WERI-Rb-1 (cell line): ENCODE data around the gene HNRNPU.

ENCODE experiments used
- DNase-seq: peaks from one replicate; pipeline ENCODE4 v3.0.0-alpha.2; 2020
- H3K27ac ChIP-seq: fragments of 250-450 bp; sonication (Bioruptor Pico); 2 replicates; pipeline ENCODE4 v1.5.1; 2020; ENCODE audit warnings: mild to moderate bottlenecking, moderate library complexity
- H3K27me3 ChIP-seq: fragments of 250-450 bp; sonication (Bioruptor Pico); 2 replicates; pipeline ENCODE4 v1.5.1; 2021; ENCODE audit warnings: mild to moderate bottlenecking, low read depth, moderate library complexity; ENCODE audit not compliant: insufficient read depth, severe bottlenecking
- H3K36me3 ChIP-seq: fragments of 250-450 bp; sonication (Bioruptor Pico); 2 replicates; pipeline ENCODE4 v1.5.1; 2020; ENCODE audit warnings: mild to moderate bottlenecking, moderate library complexity
- H3K4me3 ChIP-seq: 2 replicates; pipeline ENCODE4 v1.5.1; 2011; ENCODE audit warnings: low read depth, mild to moderate bottlenecking, control low read depth, low read length
- H3K9me3 ChIP-seq: fragments of 250-450 bp; sonication (Bioruptor Pico); 2 replicates; pipeline ENCODE4 v1.5.1; 2021; ENCODE audit warnings: mild to moderate bottlenecking, moderate library complexity; ENCODE audit not compliant: severe bottlenecking
- TF ChIP-seq, protein P1 (sequence below): IDR thresholded peaks from 2 replicates; pipeline ENCODE4 v1.5.1; 2011; ENCODE audit warnings: low read depth, mild to moderate bottlenecking, control low read depth, inconsistent platforms, low read length

HNRNPU gene

DNA sequence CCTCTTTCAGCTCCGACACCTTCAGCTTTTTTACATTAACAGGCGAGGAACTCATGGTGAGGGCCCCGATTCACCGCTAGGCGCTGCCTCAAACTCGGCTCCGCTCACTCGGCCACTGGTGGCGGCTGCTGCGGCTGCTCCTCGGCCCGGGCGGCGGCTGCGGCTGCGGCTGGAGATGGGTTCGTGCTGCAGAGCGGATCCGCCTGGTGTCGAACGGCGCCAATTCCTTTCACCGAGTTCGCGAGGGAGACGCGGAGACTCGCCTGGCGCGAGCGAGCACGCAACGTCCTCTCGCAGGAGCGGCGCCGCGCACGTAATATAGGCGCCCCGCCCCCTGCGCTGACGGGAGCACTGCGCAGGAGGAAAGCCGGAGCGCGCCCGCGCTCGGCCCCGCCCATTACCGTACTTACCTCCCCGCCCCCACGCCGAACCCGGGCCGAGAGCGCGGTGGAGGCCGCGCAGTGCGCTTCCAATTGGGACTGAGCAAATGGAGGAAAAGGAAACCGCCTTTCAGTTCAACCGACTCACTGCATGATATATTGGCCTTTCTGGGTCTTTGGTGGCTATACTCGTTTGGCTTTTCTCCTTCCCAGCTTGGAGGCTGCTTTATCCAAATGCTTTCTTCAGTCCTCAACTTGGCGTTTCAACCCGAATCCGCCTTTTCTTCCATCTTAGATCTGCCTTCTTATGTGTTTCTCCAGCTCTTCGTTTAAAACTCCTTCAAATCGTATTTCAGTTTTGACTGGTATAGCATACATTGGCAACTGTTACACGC lies at the start of gene HNRNPU:
HNRNPU (minus strand) TSS at position 291 of the 775 bp plus-strand sequence; CDS start at position 55, 236 bp downstream.
- DNase-seq, result peak; percentile 97
- Histone ChIP-seq H3K36me3 (peaks cover 44% of the 10 kb centered on the region), H3K27me3 (no peaks in the 10 kb centered on the region), H3K4me3 (peak within 1 kb of the TSS; percentile 99), H3K27ac (peak within 1 kb of the TSS; percentile 99), H3K9me3 (no peaks in the 10 kb centered on the region)
- TF ChIP-seq, protein P1, sequence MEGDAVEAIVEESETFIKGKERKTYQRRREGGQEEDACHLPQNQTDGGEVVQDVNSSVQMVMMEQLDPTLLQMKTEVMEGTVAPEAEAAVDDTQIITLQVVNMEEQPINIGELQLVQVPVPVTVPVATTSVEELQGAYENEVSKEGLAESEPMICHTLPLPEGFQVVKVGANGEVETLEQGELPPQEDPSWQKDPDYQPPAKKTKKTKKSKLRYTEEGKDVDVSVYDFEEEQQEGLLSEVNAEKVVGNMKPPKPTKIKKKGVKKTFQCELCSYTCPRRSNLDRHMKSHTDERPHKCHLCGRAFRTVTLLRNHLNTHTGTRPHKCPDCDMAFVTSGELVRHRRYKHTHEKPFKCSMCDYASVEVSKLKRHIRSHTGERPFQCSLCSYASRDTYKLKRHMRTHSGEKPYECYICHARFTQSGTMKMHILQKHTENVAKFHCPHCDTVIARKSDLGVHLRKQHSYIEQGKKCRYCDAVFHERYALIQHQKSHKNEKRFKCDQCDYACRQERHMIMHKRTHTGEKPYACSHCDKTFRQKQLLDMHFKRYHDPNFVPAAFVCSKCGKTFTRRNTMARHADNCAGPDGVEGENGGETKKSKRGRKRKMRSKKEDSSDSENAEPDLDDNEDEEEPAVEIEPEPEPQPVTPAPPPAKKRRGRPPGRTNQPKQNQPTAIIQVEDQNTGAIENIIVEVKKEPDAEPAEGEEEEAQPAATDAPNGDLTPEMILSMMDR, result 0 out of 2 replicates have a peak, but pooled peaks have one; percentile 1

DNA sequence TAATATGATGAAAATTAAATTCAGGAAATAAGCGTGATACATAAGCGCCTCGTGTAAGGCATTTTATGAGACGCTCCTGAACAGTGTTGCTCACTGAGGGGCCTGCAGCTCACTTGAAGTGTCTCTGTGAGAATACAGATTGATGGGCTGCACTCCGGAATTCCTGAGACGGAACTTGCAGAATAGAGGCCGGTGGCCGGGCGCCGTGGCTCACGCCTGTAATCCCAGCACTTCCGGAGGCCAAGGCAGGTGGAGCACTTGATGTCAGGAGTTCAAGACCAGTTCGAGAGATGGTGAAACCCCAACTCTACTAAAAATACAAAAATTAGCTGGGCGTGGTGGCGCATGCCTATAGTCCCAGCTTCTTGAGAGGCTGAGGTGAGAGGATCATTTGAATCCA lies 49.5 kb upstream of the HNRNPU start:
- TF ChIP-seq, protein P1, result no peak
- no peaks in the 10 kb centered on the region for H3K27me3 ChIP-seq
- no peaks in the 10 kb centered on the region for H3K36me3 ChIP-seq
- H3K4me3 ChIP-seq, result no peak overlapping the region
- DNase-seq, result no peak
- H3K9me3 ChIP-seq, result no peaks in the 10 kb centered on the region
- no peak overlapping the region for H3K27ac ChIP-seq

DNA sequence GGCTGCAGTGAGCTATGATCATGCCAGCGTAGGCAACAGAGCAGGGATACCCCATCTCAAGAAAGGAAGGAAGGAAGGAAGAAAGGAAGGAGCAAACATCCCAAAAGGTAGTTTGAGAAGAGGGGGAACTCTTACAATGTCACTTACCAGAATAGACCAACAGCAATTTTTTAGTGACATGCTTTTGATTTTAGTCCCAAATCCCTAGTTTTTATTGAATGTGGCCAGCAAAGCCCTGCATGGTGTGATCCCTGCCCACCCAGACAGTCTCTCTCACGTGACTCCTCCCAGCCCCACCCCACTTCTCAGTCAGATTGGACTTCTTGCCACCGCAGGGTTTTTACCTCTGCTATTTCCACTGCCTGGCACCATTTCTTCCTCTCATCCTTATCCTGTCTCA lies 39.8 kb upstream of the HNRNPU start:
- no peak overlapping the region for H3K27ac ChIP-seq
- H3K36me3 ChIP-seq, result no peaks in the 10 kb centered on the region
- no peak overlapping the region for H3K4me3 ChIP-seq
- no peaks in the 10 kb centered on the region for H3K9me3 ChIP-seq
- no peak for DNase-seq
- H3K27me3 ChIP-seq, result no peaks in the 10 kb centered on the region
- TF ChIP-seq, protein P1, result no peak

DNA sequence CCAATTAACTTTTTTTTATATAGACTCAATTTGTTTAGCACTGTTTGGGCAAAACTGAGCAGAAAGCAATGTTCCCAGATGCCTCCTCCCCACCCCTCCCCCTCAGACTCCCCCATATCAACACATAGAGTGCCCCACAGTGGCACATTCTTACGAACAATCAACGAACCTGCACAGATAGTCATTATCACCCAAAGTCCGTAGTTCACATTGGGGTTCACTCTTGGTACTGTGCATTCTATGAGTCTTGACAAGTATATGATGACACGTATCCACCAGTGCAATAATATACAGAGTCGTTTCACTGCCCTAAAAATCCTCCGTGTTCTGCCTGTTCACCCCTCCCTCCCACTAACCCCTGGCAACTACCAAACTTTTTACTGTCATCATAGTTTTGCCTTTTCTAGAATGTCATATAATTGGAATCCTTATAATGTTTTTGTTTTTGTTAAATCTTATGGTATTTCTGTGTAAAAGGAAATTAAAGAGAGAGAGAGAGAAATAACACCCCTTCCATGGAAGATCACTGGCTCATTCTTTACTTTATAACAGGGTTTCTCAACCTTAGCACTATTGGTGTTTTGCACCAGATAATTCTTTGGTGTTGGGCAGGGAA lies 37.2 kb upstream of the HNRNPU start:
- H3K27me3 ChIP-seq, result no peaks in the 10 kb centered on the region
- no peaks in the 10 kb centered on the region for H3K36me3 ChIP-seq
- no peaks in the 10 kb centered on the region for H3K9me3 ChIP-seq
- H3K27ac ChIP-seq, result no peak overlapping the region
- no peak overlapping the region for H3K4me3 ChIP-seq
- TF ChIP-seq, protein P1, result no peak
- no peak for DNase-seq

DNA sequence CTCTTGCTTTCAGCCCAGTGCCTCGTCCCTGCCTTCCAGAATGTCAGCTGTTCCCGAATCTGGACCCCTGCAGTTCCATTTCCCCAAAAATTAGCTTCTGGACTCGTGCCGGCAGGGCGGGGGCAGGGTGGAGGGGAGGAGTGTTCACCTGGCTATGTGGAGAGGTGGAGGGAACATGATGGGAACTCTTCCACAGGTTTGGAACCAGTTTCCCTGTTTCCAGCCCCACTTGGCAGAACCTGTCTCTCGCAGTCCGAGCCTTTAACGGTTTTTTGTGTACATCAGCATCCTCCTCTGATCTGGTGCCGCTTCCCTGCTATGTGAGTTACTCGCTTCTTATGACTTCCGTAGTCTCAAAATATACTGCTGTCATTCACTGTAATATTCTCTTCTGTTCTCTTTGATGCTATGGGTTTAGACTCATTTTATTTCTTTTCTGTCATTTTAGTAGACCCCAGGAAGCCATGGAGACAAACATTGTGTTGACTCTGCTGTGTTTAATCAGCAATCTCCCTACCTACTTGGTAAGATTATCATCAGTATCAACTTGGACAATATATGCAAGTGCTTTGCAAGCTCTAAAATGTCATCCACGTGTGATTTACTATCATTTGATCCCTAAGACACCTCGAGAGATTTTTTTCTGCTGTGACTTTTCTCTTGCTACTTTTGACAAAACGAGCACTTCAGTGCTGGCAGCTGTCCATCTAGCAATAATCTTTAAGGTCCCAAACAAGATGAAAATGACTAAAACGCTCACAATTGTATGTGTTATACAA lies 33.3 kb upstream of the HNRNPU start:
- no peak overlapping the region for H3K27ac ChIP-seq
- H3K36me3 ChIP-seq, result no peaks in the 10 kb centered on the region
- H3K27me3 ChIP-seq, result no peaks in the 10 kb centered on the region
- H3K9me3 ChIP-seq, result no peaks in the 10 kb centered on the region
- no peak for DNase-seq
- H3K4me3 ChIP-seq, result no peak overlapping the region
- TF ChIP-seq, protein P1, result no peak
